ENCODE data around the gene LARP4. TPM values are rescaled to one million over a fixed set of nuclear protein-coding genes. Genes with fewer than 3 reads are reported as not detected.

The LARP4 gene
- 10 to 100 TPM; 15.9 to 98.6 (median 70.8) TPM for total RNA-seq

GRCh38 chr12:50400638-50401499 lies at the start of gene LARP4:
Gene LARP4 (plus strand): TSS chr12:50400885. CDS start chr12:50401011, 126 bp downstream.
- H3K4me1 ChIP-seq = peaks cover 0 to 17% of the 10 kb centered on the region in 2 donors
- no peaks in the 10 kb centered on the region for H3K36me3 ChIP-seq
- no peaks in the 10 kb centered on the region for H3K27me3 ChIP-seq
- peak; percentile 88 to 90 for DNase-seq
- H3K27ac ChIP-seq = peak within 1 kb of the TSS; percentile 81 to 91
- peak within 1 kb of the TSS; percentile 65 to 85 for H3K4me3 ChIP-seq
- H3K9me3 ChIP-seq = no peaks in the 10 kb centered on the region
- intact Hi-C loops (cut with DNase I; ENCODE audit: low total_unique reads) = no loop called here
- TF ChIP-seq CTCF (IDR thresholded peaks at IDR 0.05) (no peak), POLR2A (IDR thresholded peaks at IDR 0.05) (peak; percentile 83 to 85)

- TF ChIP-seq CTCF (IDR thresholded peaks at IDR 0.05) (no peak), POLR2A (IDR thresholded peaks at IDR 0.05) (no peak)
- H3K36me3 ChIP-seq = no peaks in the 10 kb centered on the region
- H3K9me3 ChIP-seq = no peaks in the 10 kb centered on the region
- H3K27me3 ChIP-seq = no peaks in the 10 kb centered on the region
- H3K4me3 ChIP-seq = no peak overlapping the region
- no peaks in the 10 kb centered on the region for H3K4me1 ChIP-seq
- DNase-seq = peak; percentile 23 to 31
- intact Hi-C loops (cut with DNase I; ENCODE audit: low total_unique reads) = no loop called here
- no peak overlapping the region for H3K27ac ChIP-seq
Observed at GRCh38 chr12:50351120-50352043, 49.3 kb upstream of the LARP4 start.

- no peaks in the 10 kb centered on the region for H3K9me3 ChIP-seq
- TF ChIP-seq CTCF (IDR thresholded peaks at IDR 0.05) (no peak), POLR2A (IDR thresholded peaks at IDR 0.05) (no peak)
- intact Hi-C loops (cut with DNase I; ENCODE audit: low total_unique reads) = no loop called here
- no peaks in the 10 kb centered on the region for H3K4me1 ChIP-seq
- H3K27ac ChIP-seq = no peak overlapping the region
- no peaks in the 10 kb centered on the region for H3K36me3 ChIP-seq
- H3K4me3 ChIP-seq = no peak overlapping the region
- no peaks in the 10 kb centered on the region for H3K27me3 ChIP-seq
- no peak for DNase-seq
Observed at GRCh38 chr12:50353404-50353803, 47.3 kb upstream of the LARP4 start.

- DNase-seq = no peak
- Histone ChIP-seq H3K9me3 (no peaks in the 10 kb centered on the region), H3K27ac (peak overlapping the region in 1 of 2 donors; percentile 57), H3K4me3 (no peak overlapping the region), H3K36me3 (no peaks in the 10 kb centered on the region), H3K27me3 (no peaks in the 10 kb centered on the region), H3K4me1 (no peaks in the 10 kb centered on the region)
- TF ChIP-seq POLR2A (IDR thresholded peaks at IDR 0.05) = no peak
- no peak for TF ChIP-seq CTCF (IDR thresholded peaks at IDR 0.05)
- intact Hi-C loops (cut with DNase I; ENCODE audit: low total_unique reads) = no loop called here
Observed at GRCh38 chr12:50353869-50354593, 46.7 kb upstream of the LARP4 start.

All from uterus (tissue), 4 donors.